HFFc6 (cell line): ENCODE results near the gene FER. TPM values are rescaled to one million over a fixed set of nuclear protein-coding genes. Genes with fewer than 3 reads are reported as not detected.
A peak's percentile ranks its signal among the peaks of the same experiment; 100 is the strongest.

Experiments
- DNase-seq: peaks from one replicate; pipeline ENCODE4 v3.0.0-alpha.2; 2018
- H3K27ac Mint-ChIP-seq: 2 replicates; pipeline ENCODE4 v1.8.0; 2020; ENCODE audit warnings: mild to moderate bottlenecking, mixed read lengths
- H3K27me3 Mint-ChIP-seq: 2 replicates; pipeline ENCODE4 v1.8.0; 2021; ENCODE audit warnings: mild to moderate bottlenecking, moderate library complexity, mixed read lengths; ENCODE audit not compliant: insufficient read depth
- H3K36me3 Mint-ChIP-seq: 2 replicates; pipeline ENCODE4 v1.8.0; 2021; ENCODE audit warnings: low read depth, mixed read lengths
- H3K4me1 Mint-ChIP-seq: 2 replicates; pipeline ENCODE4 v1.8.0; 2020; ENCODE audit warnings: low read depth, mixed read lengths
- H3K4me3 Mint-ChIP-seq: 2 replicates; pipeline ENCODE4 v1.8.0; 2020; ENCODE audit warnings: mild to moderate bottlenecking, moderate library complexity, mixed read lengths
- H3K9me3 Mint-ChIP-seq: 2 replicates; pipeline ENCODE4 v1.8.0; 2020; ENCODE audit warnings: mild to moderate bottlenecking, mixed read lengths
- total RNA-seq, 6 experiments: library from RNA; stranded (reverse); fragmentation: NEBNext Ultra II Directional; extraction: Animal tissue kit (Norgen Biotek cat#: 25700); gene quantifications; 2 replicates in 1 of 6; 3 replicates in 5 of 6; pipeline ENCODE4 v1.2.3, GENCODE V29; 2021
- TF ChIP-seq, protein P1 (sequence below): fragments of 200-600 bp; sonication (generic); IDR thresholded peaks from 2 replicates; pipeline ENCODE4 v1.5.0; 2021; ENCODE audit warnings: antibody characterized with exemption, mild to moderate bottlenecking

The FER gene
- total RNA-seq, 6 experiments from 2014 or later = 20.2 to 24.6 (median 22.9) TPM

DNA sequence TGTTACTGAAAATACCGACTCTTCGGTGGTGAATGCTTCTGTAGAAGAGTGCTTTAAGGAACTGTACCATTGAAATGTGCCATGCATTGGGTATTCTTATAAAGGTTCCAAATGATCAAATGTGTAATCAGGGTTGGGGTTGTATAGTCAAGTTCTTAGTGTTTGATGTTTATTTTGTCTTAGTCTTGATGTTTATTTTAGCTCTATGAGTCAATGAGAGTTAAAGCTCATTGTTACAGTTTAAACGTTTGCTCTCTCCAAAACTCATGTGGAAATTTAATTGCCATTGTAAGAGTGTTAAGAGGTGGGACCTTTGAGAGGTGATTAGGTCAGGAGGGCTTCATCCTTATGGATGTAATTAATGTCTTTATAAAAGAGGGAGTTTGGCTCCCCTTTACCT is 153.0 kb downstream of the FER start:
- DNase-seq = no peak
- Mint-ChIP-seq H3K4me3 (no peak overlapping the region), H3K4me1 (peaks cover 37% of the 10 kb centered on the region), H3K27me3 (no peaks in the 10 kb centered on the region; the same call in 1 of the 2 replicates), H3K9me3 (no peaks in the 10 kb centered on the region), H3K27ac (peak overlapping the region; percentile 37), H3K36me3 (peaks cover 12% of the 10 kb centered on the region; the same call in 1 of the 2 replicates)
- TF ChIP-seq, protein P1, sequence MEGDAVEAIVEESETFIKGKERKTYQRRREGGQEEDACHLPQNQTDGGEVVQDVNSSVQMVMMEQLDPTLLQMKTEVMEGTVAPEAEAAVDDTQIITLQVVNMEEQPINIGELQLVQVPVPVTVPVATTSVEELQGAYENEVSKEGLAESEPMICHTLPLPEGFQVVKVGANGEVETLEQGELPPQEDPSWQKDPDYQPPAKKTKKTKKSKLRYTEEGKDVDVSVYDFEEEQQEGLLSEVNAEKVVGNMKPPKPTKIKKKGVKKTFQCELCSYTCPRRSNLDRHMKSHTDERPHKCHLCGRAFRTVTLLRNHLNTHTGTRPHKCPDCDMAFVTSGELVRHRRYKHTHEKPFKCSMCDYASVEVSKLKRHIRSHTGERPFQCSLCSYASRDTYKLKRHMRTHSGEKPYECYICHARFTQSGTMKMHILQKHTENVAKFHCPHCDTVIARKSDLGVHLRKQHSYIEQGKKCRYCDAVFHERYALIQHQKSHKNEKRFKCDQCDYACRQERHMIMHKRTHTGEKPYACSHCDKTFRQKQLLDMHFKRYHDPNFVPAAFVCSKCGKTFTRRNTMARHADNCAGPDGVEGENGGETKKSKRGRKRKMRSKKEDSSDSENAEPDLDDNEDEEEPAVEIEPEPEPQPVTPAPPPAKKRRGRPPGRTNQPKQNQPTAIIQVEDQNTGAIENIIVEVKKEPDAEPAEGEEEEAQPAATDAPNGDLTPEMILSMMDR = no peak

DNA sequence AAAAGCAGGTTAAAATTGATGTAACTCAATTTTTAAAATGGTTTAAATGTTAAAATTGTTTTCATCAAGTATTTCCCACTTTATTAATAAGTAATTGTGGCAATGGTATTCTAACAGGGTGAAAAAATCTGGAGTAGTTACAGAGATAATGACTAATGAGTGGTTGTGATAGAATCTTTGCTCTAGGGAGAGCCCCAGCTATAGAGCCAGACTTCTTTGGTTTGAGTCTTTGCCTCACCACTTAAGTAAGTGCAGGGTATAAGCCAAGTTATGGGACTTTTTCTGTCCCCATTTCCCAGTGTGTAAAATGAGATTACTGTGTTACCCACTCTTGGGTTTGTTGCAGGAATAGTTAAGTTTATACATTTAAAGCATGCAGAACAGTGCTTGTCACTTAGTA is 158.1 kb downstream of the FER start:
- DNase-seq = no peak
- Mint-ChIP-seq H3K9me3 (no peaks in the 10 kb centered on the region), H3K36me3 (peaks cover 11% of the 10 kb centered on the region), H3K27ac (no peak overlapping the region), H3K27me3 (no peaks in the 10 kb centered on the region), H3K4me1 (peaks cover 23% of the 10 kb centered on the region), H3K4me3 (no peak overlapping the region)
- TF ChIP-seq, protein P1 = no peak

DNA sequence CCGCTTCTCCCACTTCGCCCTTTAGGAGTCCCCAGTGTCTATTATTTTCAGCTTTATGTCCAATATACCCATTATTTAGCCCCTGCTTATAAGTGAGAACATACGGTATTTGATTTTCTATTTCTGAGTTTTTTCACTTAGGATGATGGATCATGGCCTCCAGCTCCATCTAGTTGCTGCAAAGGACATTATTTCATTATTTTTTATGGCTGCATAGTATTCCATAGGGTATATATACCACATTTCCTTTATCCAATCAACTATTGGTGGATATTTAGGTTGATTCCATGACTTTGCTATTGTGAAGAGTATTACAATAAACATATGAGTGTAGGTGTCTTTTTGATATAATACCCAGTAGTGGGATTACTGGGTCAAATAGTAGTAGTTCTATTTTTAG is 162.9 kb downstream of the FER start:
- Mint-ChIP-seq H3K27ac (no peak overlapping the region), H3K4me3 (no peak overlapping the region), H3K36me3 (peaks cover 20% of the 10 kb centered on the region; the same call in 1 of the 2 replicates), H3K27me3 (0 out of 2 replicates have a peak, but pooled peaks cover 2% of the 10 kb centered on the region), H3K9me3 (no peaks in the 10 kb centered on the region), H3K4me1 (peaks cover 6% of the 10 kb centered on the region; the same call in 1 of the 2 replicates)
- TF ChIP-seq, protein P1 = no peak
- no peak for DNase-seq

DNA sequence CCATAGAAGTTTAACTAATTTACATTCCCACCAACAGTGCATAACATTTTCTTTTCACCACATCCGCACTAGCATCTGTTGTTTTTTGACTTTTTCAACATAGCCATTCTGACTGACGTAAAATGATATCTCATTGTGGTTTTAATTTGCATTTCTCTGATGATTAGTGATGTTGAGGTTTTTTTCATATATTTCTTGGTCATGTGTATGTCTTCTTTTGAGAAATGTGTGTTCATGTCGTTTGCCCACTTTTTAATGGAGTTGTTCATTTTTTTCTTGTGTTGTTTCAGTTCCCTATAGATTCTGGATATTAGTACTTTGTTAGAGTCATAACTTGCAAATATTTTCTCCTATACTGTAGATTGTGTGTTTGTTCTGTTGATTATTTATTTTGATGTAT is 163.4 kb downstream of the FER start:
- no peak for DNase-seq
- Mint-ChIP-seq H3K36me3 (peaks cover 20% of the 10 kb centered on the region; the same call in 1 of the 2 replicates), H3K4me1 (peaks cover 3% of the 10 kb centered on the region; the same call in 1 of the 2 replicates), H3K27ac (no peak overlapping the region), H3K9me3 (no peaks in the 10 kb centered on the region), H3K27me3 (0 out of 2 replicates have a peak, but pooled peaks cover 2% of the 10 kb centered on the region), H3K4me3 (no peak overlapping the region)
- TF ChIP-seq, protein P1 = no peak

DNA sequence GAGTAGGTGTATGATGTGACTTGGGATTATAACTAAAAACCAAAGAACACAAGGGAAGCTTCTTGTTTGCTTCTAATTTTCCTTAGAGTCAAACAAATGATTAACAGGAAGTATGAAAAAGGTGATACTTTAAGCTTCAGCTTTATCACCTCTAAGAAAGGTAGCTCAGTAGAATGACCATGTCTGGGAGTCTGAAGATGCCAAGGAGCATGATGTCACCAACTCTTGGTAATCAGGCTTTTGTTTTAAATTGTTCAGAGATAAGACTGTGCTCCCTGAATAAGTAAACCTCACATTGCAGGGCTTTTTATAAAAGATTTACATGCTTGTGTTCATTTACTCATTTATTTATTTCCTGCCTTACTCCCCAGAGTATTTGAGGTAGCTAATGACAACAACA is 169.9 kb downstream of the FER start:
- Mint-ChIP-seq H3K4me3 (no peak overlapping the region), H3K9me3 (no peaks in the 10 kb centered on the region), H3K4me1 (peaks cover 9% of the 10 kb centered on the region; the same call in 1 of the 2 replicates), H3K27me3 (0 out of 2 replicates have a peak, but pooled peaks cover 2% of the 10 kb centered on the region), H3K36me3 (0 out of 2 replicates have a peak, but pooled peaks cover 3% of the 10 kb centered on the region), H3K27ac (0 out of 2 replicates have a peak overlapping the region, but pooled peaks have one; percentile 6)
- TF ChIP-seq, protein P1 = no peak
- DNase-seq = no peak
